DOHH2 (cell line): ENCODE data around the gene ADGRL3.

Experiments
- H3F3A ChIP-seq: fragments of 200-600 bp; sonication (generic), shearing (Covaris generic); 2 replicates; pipeline ENCODE4 v1.6.0; 2016; ENCODE audit warnings: antibody characterized with exemption, mild to moderate bottlenecking; ENCODE audit not compliant: control insufficient read depth, insufficient read depth
- H3K27ac ChIP-seq: fragments of 200-600 bp; sonication (generic); 2 replicates; pipeline ENCODE4 v1.5.1; 2014; ENCODE audit warnings: low read depth, mild to moderate bottlenecking, low read length, moderate library complexity
- H3K27me3 ChIP-seq: fragments of 200-600 bp; sonication (generic); 2 replicates; pipeline ENCODE4 v1.6.1; 2014; ENCODE audit warnings: mild to moderate bottlenecking, low read length, mixed read lengths; ENCODE audit not compliant: control insufficient read depth
- H3K36me3 ChIP-seq: fragments of 200-600 bp; sonication (generic); 2 replicates; pipeline ENCODE4 v1.6.1; 2014; ENCODE audit warnings: mild to moderate bottlenecking, low read length, moderate library complexity, mixed read lengths; ENCODE audit not compliant: control insufficient read depth
- H3K4me1 ChIP-seq: fragments of 200-600 bp; sonication (generic); 2 replicates; pipeline ENCODE4 v1.6.1; 2014; ENCODE audit warnings: mild to moderate bottlenecking, low read length, mixed read lengths; ENCODE audit not compliant: control insufficient read depth
- H3K4me2 ChIP-seq: fragments of 200-600 bp; sonication (generic); 2 replicates; pipeline ENCODE4 v1.6.0; 2014; ENCODE audit warnings: mild to moderate bottlenecking, low read length, moderate library complexity
- H3K4me3 ChIP-seq: fragments of 200-600 bp; sonication (generic); 2 replicates; pipeline ENCODE4 v1.5.1; 2014; ENCODE audit warnings: mild to moderate bottlenecking, low read length, mixed read lengths
- H3K79me2 ChIP-seq: fragments of 200-600 bp; sonication (generic); 2 replicates; pipeline ENCODE4 v1.6.1; 2014; ENCODE audit warnings: mild to moderate bottlenecking, low read length, mixed read lengths; ENCODE audit not compliant: control insufficient read depth
- H3K9me2 ChIP-seq: fragments of 200-600 bp; sonication (generic); replicated peaks from 2 replicates; pipeline ENCODE4 v1.6.1; 2014; ENCODE audit warnings: mild to moderate bottlenecking, low read length, mixed read lengths; ENCODE audit not compliant: control insufficient read depth
- H3K9me3 ChIP-seq: fragments of 200-600 bp; sonication (generic); 2 replicates; pipeline ENCODE4 v1.6.1; 2014; ENCODE audit warnings: antibody characterized with exemption, low read length, mixed read lengths; ENCODE audit not compliant: control insufficient read depth, insufficient read depth
- H4K20me1 ChIP-seq: fragments of 200-600 bp; sonication (generic); 2 replicates; pipeline ENCODE4 v1.6.0; 2014; ENCODE audit warnings: low read depth, mild to moderate bottlenecking, antibody characterized with exemption, low read length, moderate library complexity; ENCODE audit not compliant: control insufficient read depth, insufficient read depth
- CTCF ChIP-seq: fragments of 200-600 bp; sonication (generic); IDR thresholded peaks from one replicate; pipeline ENCODE4 v1.5.1; 2014; ENCODE audit warnings: antibody characterized with exemption, mild to moderate bottlenecking, low read depth, low read length; ENCODE audit not compliant: poor library complexity, severe bottlenecking
- EZH2phosphoT487 ChIP-seq: fragments of 200-600 bp; sonication (generic); IDR thresholded peaks from 2 replicates; pipeline ENCODE4 v1.6.1; 2017; ENCODE audit warnings: borderline replicate concordance, mild to moderate bottlenecking, antibody characterized with exemption, low read length, moderate library complexity, mixed read lengths

The ADGRL3 gene

DNA sequence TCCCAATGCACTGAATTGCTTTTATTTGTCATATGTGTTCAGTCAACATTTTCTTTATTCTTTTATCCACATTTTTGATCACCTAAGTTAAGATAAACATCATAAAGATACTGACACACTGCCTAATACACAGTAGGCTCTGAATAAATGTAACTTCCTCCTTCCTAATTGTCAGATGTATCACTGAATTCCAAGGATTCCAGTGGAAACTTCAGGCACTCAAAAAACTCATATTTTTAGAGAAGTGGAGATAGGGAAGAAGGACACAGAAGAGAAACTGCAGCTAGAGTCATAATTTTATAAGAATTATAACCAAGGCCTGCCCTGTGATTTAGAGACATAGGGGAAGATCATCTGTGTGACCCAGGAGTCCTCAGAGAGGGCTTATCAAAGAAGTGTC lies 753.3 kb downstream of the ADGRL3 start:
- Histone ChIP-seq H3K27me3 (no peaks in the 10 kb centered on the region), H3K4me1 (no peaks in the 10 kb centered on the region), H3K9me3 (no peaks in the 10 kb centered on the region), H4K20me1 (no peaks in the 10 kb centered on the region), H3K36me3 (no peaks in the 10 kb centered on the region), H3K4me3 (no peak overlapping the region), H3K79me2 (no peaks in the 10 kb centered on the region), H3F3A (no peaks in the 10 kb centered on the region), H3K27ac (no peak overlapping the region), H3K9me2 (no peaks in the 10 kb centered on the region), H3K4me2 (no peak overlapping the region)
- TF ChIP-seq EZH2phosphoT487 (no peak), CTCF (no peak)

- Histone ChIP-seq H4K20me1 (no peaks in the 10 kb centered on the region), H3K36me3 (no peaks in the 10 kb centered on the region), H3K9me3 (no peaks in the 10 kb centered on the region), H3K4me3 (no peak overlapping the region), H3K4me2 (no peak overlapping the region), H3K27me3 (no peaks in the 10 kb centered on the region), H3K27ac (no peak overlapping the region), H3F3A (no peaks in the 10 kb centered on the region), H3K9me2 (no peaks in the 10 kb centered on the region), H3K79me2 (no peaks in the 10 kb centered on the region), H3K4me1 (no peaks in the 10 kb centered on the region)
- TF ChIP-seq CTCF (no peak), EZH2phosphoT487 (no peak)
These were observed 758.5 kb downstream of the ADGRL3 start for GRCh38 chr4:61958591-61958990.

GRCh38 chr4:61959087-61959486 lies 759.0 kb downstream of the ADGRL3 start:
- Histone ChIP-seq H3K27me3 (no peaks in the 10 kb centered on the region), H3K36me3 (no peaks in the 10 kb centered on the region), H3K4me3 (no peak overlapping the region), H3F3A (no peaks in the 10 kb centered on the region), H3K79me2 (no peaks in the 10 kb centered on the region), H3K4me2 (no peak overlapping the region), H3K27ac (no peak overlapping the region), H3K9me2 (no peaks in the 10 kb centered on the region), H3K9me3 (no peaks in the 10 kb centered on the region), H3K4me1 (no peaks in the 10 kb centered on the region), H4K20me1 (no peaks in the 10 kb centered on the region)
- TF ChIP-seq CTCF (no peak), EZH2phosphoT487 (no peak)
